NT2/D1 (cell line): ENCODE results near the gene ZFP64.

Source experiments
- DNase-seq: peaks from one replicate; pipeline ENCODE4 v3.0.0-alpha.2; 2011; ENCODE audit warnings: low read depth, low spot score
- H3K27me3 ChIP-seq: 2 replicates; pipeline ENCODE4 v1.6.0; 2011; ENCODE audit warnings: mild to moderate bottlenecking; ENCODE audit not compliant: insufficient read length, insufficient read depth
- H3K36me3 ChIP-seq: 2 replicates; pipeline ENCODE4 v1.6.1; 2011; ENCODE audit warnings: mild to moderate bottlenecking, low read length, mixed read lengths; ENCODE audit not compliant: insufficient read depth, insufficient read length
- H3K4me1 ChIP-seq: 2 replicates; pipeline ENCODE4 v1.5.1; 2011; ENCODE audit not compliant: insufficient read depth, insufficient read length
- H3K4me3 ChIP-seq: 2 replicates; pipeline ENCODE4 v1.5.1; 2011; ENCODE audit warnings: low read depth; ENCODE audit not compliant: insufficient read length
- H3K9ac ChIP-seq: 2 replicates; pipeline ENCODE4 v1.6.0; 2011; ENCODE audit warnings: low read depth; ENCODE audit not compliant: insufficient read length
- H3K9me3 ChIP-seq: 2 replicates; pipeline ENCODE4 v1.5.1; 2011; ENCODE audit warnings: mild to moderate bottlenecking, low read length; ENCODE audit not compliant: insufficient read depth
- SUZ12 ChIP-seq: IDR thresholded peaks from 2 replicates; pipeline ENCODE4 v1.6.1; 2011; ENCODE audit not compliant: insufficient read length, insufficient read depth; ENCODE audit errors: extremely low read depth
- YY1 ChIP-seq: IDR thresholded peaks from 2 replicates; pipeline ENCODE4 v1.6.1; 2011; ENCODE audit not compliant: insufficient read length, insufficient read depth
- ZNF274 ChIP-seq: IDR thresholded peaks from 2 replicates; pipeline ENCODE4 v1.6.1; 2011; ENCODE audit warnings: mild to moderate bottlenecking, low read depth, low read length

ZFP64 gene

DNA sequence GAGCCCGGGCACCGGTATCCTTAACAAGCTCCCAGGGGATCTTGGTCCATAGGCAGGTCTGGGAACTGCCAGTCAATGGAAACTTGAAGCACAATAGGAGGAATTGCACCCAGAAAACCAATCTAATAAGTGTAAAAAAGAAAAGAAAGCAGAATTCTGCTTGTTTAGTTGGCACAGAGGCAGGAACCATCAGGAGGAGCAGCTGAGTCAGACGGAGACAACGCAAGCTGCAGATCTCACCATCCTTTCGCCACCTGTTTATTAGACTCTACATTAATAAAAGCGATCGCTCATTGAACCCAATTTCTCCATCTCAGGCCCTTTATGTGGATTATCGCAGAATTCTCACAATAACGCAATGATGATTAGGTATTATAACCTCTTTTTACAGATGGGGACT lies 9.8 kb downstream of the ZFP64 start:
- DNase-seq, result no peak
- H3K27me3 ChIP-seq, result no peaks in the 10 kb centered on the region
- no peaks in the 10 kb centered on the region; the same call in 1 of the 2 replicates for H3K9me3 ChIP-seq
- H3K4me3 ChIP-seq, result no peak overlapping the region
- no peaks in the 10 kb centered on the region for H3K4me1 ChIP-seq
- H3K9ac ChIP-seq, result no peak overlapping the region
- peaks cover 51% of the 10 kb centered on the region for H3K36me3 ChIP-seq
- no peak for TF ChIP-seq SUZ12
- no peak for TF ChIP-seq ZNF274
- no peak for TF ChIP-seq YY1

GRCh38 chr20:52180180-52180840 lies 11.3 kb downstream of the ZFP64 start:
- Histone ChIP-seq H3K9ac (no peak overlapping the region), H3K4me3 (no peak overlapping the region), H3K9me3 (no peaks in the 10 kb centered on the region; the same call in 1 of the 2 replicates), H3K4me1 (no peaks in the 10 kb centered on the region), H3K36me3 (peaks cover 39% of the 10 kb centered on the region), H3K27me3 (no peaks in the 10 kb centered on the region)
- DNase-seq, result no peak
- TF ChIP-seq YY1 (no peak), SUZ12 (no peak), ZNF274 (no peak)

- no peak for DNase-seq
- H3K36me3 ChIP-seq, result peaks cover 32% of the 10 kb centered on the region
- no peak for TF ChIP-seq ZNF274
- H3K27me3 ChIP-seq, result no peaks in the 10 kb centered on the region
- no peak overlapping the region for H3K9ac ChIP-seq
- H3K4me3 ChIP-seq, result no peak overlapping the region
- no peaks in the 10 kb centered on the region for H3K4me1 ChIP-seq
- no peaks in the 10 kb centered on the region; the same call in 1 of the 2 replicates for H3K9me3 ChIP-seq
These were observed 12.0 kb downstream of the ZFP64 start for GRCh38 chr20:52179331-52180179.

DNA sequence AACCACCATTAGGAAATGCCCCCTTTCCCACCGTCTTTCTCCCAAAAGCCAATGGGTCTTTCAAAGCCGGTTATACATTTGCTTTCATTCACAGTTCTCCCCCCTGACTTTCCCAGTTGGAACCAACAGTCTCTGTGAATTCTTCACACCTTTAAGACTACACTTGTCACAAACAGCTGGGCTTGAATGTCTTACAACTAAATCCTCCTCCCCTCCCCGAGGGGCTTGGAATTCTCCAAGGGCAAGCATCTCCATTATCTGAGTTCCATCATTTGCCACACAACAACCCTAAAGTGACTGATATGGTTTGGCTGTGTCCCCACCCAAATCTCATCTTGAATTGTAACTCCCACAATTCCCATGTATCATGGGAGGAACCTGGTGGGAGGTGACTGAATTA lies 12.9 kb downstream of the ZFP64 start:
- no peaks in the 10 kb centered on the region for H3K4me1 ChIP-seq
- no peaks in the 10 kb centered on the region; the same call in 1 of the 2 replicates for H3K9me3 ChIP-seq
- no peak for TF ChIP-seq SUZ12
- TF ChIP-seq ZNF274, result no peak
- H3K4me3 ChIP-seq, result no peak overlapping the region
- H3K27me3 ChIP-seq, result no peaks in the 10 kb centered on the region
- no peak overlapping the region for H3K9ac ChIP-seq
- H3K36me3 ChIP-seq, result peaks cover 27% of the 10 kb centered on the region
- no peak for DNase-seq

GRCh38 chr20:52175840-52176239 lies 15.7 kb downstream of the ZFP64 start:
- Histone ChIP-seq H3K27me3 (no peaks in the 10 kb centered on the region), H3K4me3 (no peak overlapping the region), H3K9ac (no peak overlapping the region), H3K36me3 (peaks cover 19% of the 10 kb centered on the region), H3K9me3 (no peaks in the 10 kb centered on the region; the same call in 1 of the 2 replicates), H3K4me1 (no peaks in the 10 kb centered on the region)
- TF ChIP-seq SUZ12, result no peak
- no peak for DNase-seq

GRCh38 chr20:52172392-52173047 lies 19.1 kb downstream of the ZFP64 start:
- TF ChIP-seq YY1 (no peak), ZNF274 (no peak), SUZ12 (no peak)

DNA sequence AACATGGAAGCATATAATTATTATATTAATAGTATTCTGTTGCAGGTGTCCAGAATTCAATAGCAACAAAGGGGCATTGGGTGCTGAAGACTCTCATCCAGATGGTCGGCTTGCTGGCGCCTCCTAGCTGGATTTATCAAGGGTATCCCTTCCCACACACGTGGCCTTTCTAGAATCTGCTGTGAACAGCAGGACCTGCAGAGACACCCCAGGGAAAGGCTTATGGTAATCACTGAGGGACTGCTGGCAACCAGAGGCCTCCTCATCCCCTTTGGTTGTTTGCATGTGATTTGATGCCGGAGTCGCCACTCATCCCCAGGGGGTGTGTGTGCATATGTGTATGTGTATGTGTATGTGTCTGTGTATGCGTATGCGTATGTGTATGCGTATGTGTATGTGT lies 20.6 kb downstream of the ZFP64 start:
- no peak overlapping the region for H3K9ac ChIP-seq
- no peaks in the 10 kb centered on the region for H3K4me1 ChIP-seq
- TF ChIP-seq ZNF274, result no peak
- no peak for TF ChIP-seq YY1
- no peak for TF ChIP-seq SUZ12
- DNase-seq, result no peak
- peaks cover 23% of the 10 kb centered on the region for H3K36me3 ChIP-seq
- H3K9me3 ChIP-seq, result no peaks in the 10 kb centered on the region; the same call in 1 of the 2 replicates
- H3K4me3 ChIP-seq, result no peak overlapping the region
- H3K27me3 ChIP-seq, result no peaks in the 10 kb centered on the region

More at GRCh38 chr20:52172392-52173047, 19.1 kb downstream of the ZFP64 start:
- Histone ChIP-seq H3K4me3 (no peak overlapping the region), H3K36me3 (peaks cover 26% of the 10 kb centered on the region), H3K27me3 (no peaks in the 10 kb centered on the region), H3K4me1 (no peaks in the 10 kb centered on the region), H3K9me3 (no peaks in the 10 kb centered on the region), H3K9ac (no peak overlapping the region)
- no peak for DNase-seq
